Measurements from ENCODE around the gene NT5C2. TPM values are rescaled to one million over a fixed set of nuclear protein-coding genes. Genes with fewer than 3 reads are reported as not detected.
"Not testable (repeated sequence)": the region's sequence is repeated elsewhere in the genome, so short reads cannot be mapped to it uniquely, and the experiment has no call there.

The NT5C2 gene
- total and polyA plus RNA-seq, 2 donors (not counting 3 experiments of a cell fraction or from before 2014, with no cell fraction given): 47.2 to 69.9 TPM

GRCh38 chr10:103135168-103135567 is 57.9 kb downstream of the NT5C2 start:
- H3K4me3 ChIP-seq (replicated peaks in 1 of 3; ENCODE audit: insufficient read depth in 1 of 3, low read depth in 1 of 3, low read length in 3 of 3); H2AFZ ChIP-seq (ENCODE audit: low read depth, low read length); H3K27me3 ChIP-seq (ENCODE audit: control insufficient read depth in 2 of 2, insufficient read depth in 2 of 2, low read length in 2 of 2); DNase-seq (ENCODE audit: low read depth, low spot score); H4K20me1 ChIP-seq (replicated peaks; ENCODE audit: control insufficient read depth, extremely low read depth, insufficient read depth, low read length); H3K36me3 ChIP-seq (ENCODE audit: control insufficient read depth in 2 of 2, extremely low read depth in 1 of 2, insufficient read depth in 2 of 2, low read length in 2 of 2); POLR2A ChIA-PET; H3K27ac ChIP-seq (ENCODE audit: insufficient read depth, low read depth, low read length); H3K4me2 ChIP-seq (ENCODE audit: insufficient read depth, low read length); FAIRE-seq; H3K4me1 ChIP-seq (ENCODE audit: control insufficient read depth, extremely low read depth, insufficient read depth, low read length); H3K9me1 ChIP-seq (replicated peaks; ENCODE audit: control insufficient read depth, extremely low read depth, insufficient read depth, low read length); dilution Hi-C loops (cut with MboI; ENCODE audit: extremely low pct_ligation_motif_present, low sequenced_read_pairs); intact Hi-C loops (cut with micrococcal nuclease); BruUV-seq (replicated peaks); H3K79me2 ChIP-seq (ENCODE audit: control insufficient read depth, insufficient read depth, low read length); H3K9ac ChIP-seq (replicated peaks; ENCODE audit: extremely low read depth, insufficient read depth, low read length); H3K9me3 ChIP-seq (replicated peaks; ENCODE audit: control insufficient read depth, insufficient read depth, low read length); CTCF ChIA-PET: not testable (repeated sequence)

GRCh38 chr10:103130910-103131309 is 62.2 kb downstream of the NT5C2 start:
- H3K4me2 ChIP-seq (ENCODE audit: insufficient read depth, low read length): no peak overlapping the region
- ChIA-PET POLR2A (no interaction called here), CTCF (interaction anchor here (1.3 kb wide), 1 partner anchor 213 kb away, joined by 3 read pairs; the partner anchor contains the start of gene CNNM2)
- H3K36me3 ChIP-seq (ENCODE audit: control insufficient read depth in 2 of 2, extremely low read depth in 1 of 2, insufficient read depth in 2 of 2, low read length in 2 of 2): peaks cover 0 to 2% of the 10 kb centered on the region in 2 experiments
- H3K4me1 ChIP-seq (ENCODE audit: control insufficient read depth, extremely low read depth, insufficient read depth, low read length): no peaks in the 10 kb centered on the region
- FAIRE-seq: no peak
- no peaks in the 10 kb centered on the region for H3K9me3 ChIP-seq (replicated peaks; ENCODE audit: control insufficient read depth, insufficient read depth, low read length)
- intact Hi-C loops (cut with micrococcal nuclease) (no loop called here), dilution Hi-C loops (cut with MboI; ENCODE audit: extremely low pct_ligation_motif_present, low sequenced_read_pairs) (no loop called here)
- H3K4me3 ChIP-seq (replicated peaks in 1 of 3; ENCODE audit: insufficient read depth in 1 of 3, low read depth in 1 of 3, low read length in 3 of 3): no peak overlapping the region
- TF ChIP-seq MAX (IDR thresholded peaks at IDR 0.05; ENCODE audit: insufficient read depth, insufficient read length) (no peak), JUN (IDR thresholded peaks at IDR 0.05; ENCODE audit: borderline replicate concordance, insufficient read depth, insufficient read length, low read depth) (no peak), POLR2AphosphoS5 (IDR thresholded peaks at IDR 0.05; ENCODE audit: insufficient read depth, low read depth, low read length) (no peak), EZH2 (IDR thresholded peaks at IDR 0.05; ENCODE audit: borderline replicate concordance, low read depth, low read length, severe bottlenecking) (no peak), POLR2A (IDR thresholded peaks at IDR 0.05; ENCODE audit: low read depth, low read length) (no peak), FOS (IDR thresholded peaks at IDR 0.05; ENCODE audit: borderline replicate concordance, insufficient read depth, low read length) (no peak), MYC (IDR thresholded peaks at IDR 0.05; ENCODE audit: low read depth, low read length) (no peak), CTCF (IDR thresholded peaks at IDR 0.05; ENCODE audit: extremely low read depth in 1 of 2, insufficient read depth in 1 of 2, low read depth in 1 of 2, low read length in 2 of 2) (no peak), GATA2 (IDR thresholded peaks at IDR 0.05; ENCODE audit: insufficient read depth, insufficient read length, low read depth, low read length) (no peak)
- no TSS peak for BruUV-seq (replicated peaks)
- no peak overlapping the region for H3K27ac ChIP-seq (ENCODE audit: insufficient read depth, low read depth, low read length)
- H3K79me2 ChIP-seq (ENCODE audit: control insufficient read depth, insufficient read depth, low read length): no peaks in the 10 kb centered on the region
- no peak overlapping the region for H3K9ac ChIP-seq (replicated peaks; ENCODE audit: extremely low read depth, insufficient read depth, low read length)
- no peak overlapping the region for H2AFZ ChIP-seq (ENCODE audit: low read depth, low read length)
- no peaks in the 10 kb centered on the region for H3K27me3 ChIP-seq (ENCODE audit: control insufficient read depth in 2 of 2, insufficient read depth in 2 of 2, low read length in 2 of 2)
- H4K20me1 ChIP-seq (replicated peaks; ENCODE audit: control insufficient read depth, extremely low read depth, insufficient read depth, low read length): no peaks in the 10 kb centered on the region
- no peaks in the 10 kb centered on the region for H3K9me1 ChIP-seq (replicated peaks; ENCODE audit: control insufficient read depth, extremely low read depth, insufficient read depth, low read length)
- DNase-seq (ENCODE audit: low read depth, low spot score): no peak

GRCh38 chr10:103130180-103130579 is 62.9 kb downstream of the NT5C2 start:
- H3K27me3 ChIP-seq (ENCODE audit: control insufficient read depth in 2 of 2, insufficient read depth in 2 of 2, low read length in 2 of 2); POLR2A ChIA-PET; H3K79me2 ChIP-seq (ENCODE audit: control insufficient read depth, insufficient read depth, low read length); BruUV-seq (replicated peaks); DNase-seq (ENCODE audit: low read depth, low spot score); dilution Hi-C loops (cut with MboI; ENCODE audit: extremely low pct_ligation_motif_present, low sequenced_read_pairs); H2AFZ ChIP-seq (ENCODE audit: low read depth, low read length); FAIRE-seq; intact Hi-C loops (cut with micrococcal nuclease); H3K4me2 ChIP-seq (ENCODE audit: insufficient read depth, low read length); H3K9ac ChIP-seq (replicated peaks; ENCODE audit: extremely low read depth, insufficient read depth, low read length); H3K36me3 ChIP-seq (ENCODE audit: control insufficient read depth in 2 of 2, extremely low read depth in 1 of 2, insufficient read depth in 2 of 2, low read length in 2 of 2); H4K20me1 ChIP-seq (replicated peaks; ENCODE audit: control insufficient read depth, extremely low read depth, insufficient read depth, low read length); H3K4me1 ChIP-seq (ENCODE audit: control insufficient read depth, extremely low read depth, insufficient read depth, low read length); H3K4me3 ChIP-seq (replicated peaks in 1 of 3; ENCODE audit: insufficient read depth in 1 of 3, low read depth in 1 of 3, low read length in 3 of 3); H3K9me3 ChIP-seq (replicated peaks; ENCODE audit: control insufficient read depth, insufficient read depth, low read length); H3K9me1 ChIP-seq (replicated peaks; ENCODE audit: control insufficient read depth, extremely low read depth, insufficient read depth, low read length); H3K27ac ChIP-seq (ENCODE audit: insufficient read depth, low read depth, low read length): not testable (repeated sequence)
- CTCF ChIA-PET: interaction anchor here (1.3 kb wide), 1 partner anchor 212 kb away, joined by 3 read pairs; the partner anchor contains the start of gene CNNM2

Data from endothelial cell of umbilical vein (primary cell).